Neuronal stem cell (in vitro differentiated cells): ENCODE results near the gene ADCY2.
A peak's percentile ranks its signal among the peaks of the same experiment; 100 is the strongest.

Experiments
- DNase-seq: peaks from one replicate; pipeline ENCODE4 v3.0.0-alpha.2; 2013; ENCODE audit warnings: low spot score
- H2AFZ ChIP-seq: one replicate; pipeline ENCODE4 v1.6.1; 2013; ENCODE audit warnings: mild to moderate bottlenecking, low read length, inconsistent platforms
- H2AK5ac ChIP-seq: 2 replicates; pipeline ENCODE4 v1.6.1; 2013; ENCODE audit warnings: low read depth, mild to moderate bottlenecking, inconsistent platforms, low read length, moderate library complexity, mixed read lengths
- H2BK120ac ChIP-seq: 2 replicates; pipeline ENCODE4 v1.6.1; 2013; ENCODE audit warnings: low read depth, mild to moderate bottlenecking, inconsistent platforms, low read length, moderate library complexity, mixed read lengths
- H2BK12ac ChIP-seq: one replicate; pipeline ENCODE4 v1.6.1; 2013; ENCODE audit warnings: low read length, inconsistent platforms
- H2BK15ac ChIP-seq: 2 replicates; pipeline ENCODE4 v1.6.1; 2013; ENCODE audit warnings: mild to moderate bottlenecking, low read length, inconsistent platforms, mixed read lengths
- H2BK5ac ChIP-seq: one replicate; pipeline ENCODE4 v1.6.1; 2013; ENCODE audit warnings: inconsistent platforms, mild to moderate bottlenecking, low read length, moderate library complexity
- H3K14ac ChIP-seq: one replicate; pipeline ENCODE4 v1.6.1; 2013; ENCODE audit warnings: low read length, inconsistent platforms
- H3K18ac ChIP-seq: 2 replicates; pipeline ENCODE4 v1.6.1; 2013; ENCODE audit warnings: low read length, inconsistent platforms
- H3K23ac ChIP-seq: 2 replicates; pipeline ENCODE4 v1.6.1; 2013; ENCODE audit warnings: low read depth, mild to moderate bottlenecking, mixed read lengths, low read length, inconsistent platforms; ENCODE audit not compliant: poor library complexity
- H3K27ac ChIP-seq: replicated peaks from 3 replicates; pipeline ENCODE4 v1.5.1; 2013; ENCODE audit warnings: low read length, inconsistent platforms
- H3K27me3 ChIP-seq, 3 experiments: 2 replicates each; pipeline ENCODE4 v1.6.1; 2013; ENCODE audit warnings: low read length in 3 of 3, mild to moderate bottlenecking in 2 of 3, inconsistent platforms in 1 of 3, low read depth in 1 of 3, mixed read lengths in 1 of 3, moderate library complexity in 1 of 3; ENCODE audit not compliant: control insufficient read depth in 3 of 3, insufficient read depth in 3 of 3
- H3K36me3 ChIP-seq, 2 donors: replicated peaks in 1 of 2; 2 replicates each; pipeline ENCODE4 v1.6.1; 2013; ENCODE audit warnings: low read length in 2 of 2; ENCODE audit not compliant: control insufficient read depth in 2 of 2, insufficient read depth in 2 of 2
- H3K4ac ChIP-seq: 2 replicates; pipeline ENCODE4 v1.6.1; 2013; ENCODE audit warnings: inconsistent platforms, mild to moderate bottlenecking, low read length, moderate library complexity
- H3K4me1 ChIP-seq, 2 donors: 1 replicate in 1 of 2; 2 replicates in 1 of 2; pipeline ENCODE4 v1.6.1; 2013; ENCODE audit warnings: low read length in 2 of 2, low read depth in 1 of 2; ENCODE audit not compliant: control insufficient read depth in 2 of 2, insufficient read depth in 1 of 2
- H3K4me2 ChIP-seq: one replicate; pipeline ENCODE4 v1.6.1; 2013; ENCODE audit warnings: mild to moderate bottlenecking, low read length, inconsistent platforms; ENCODE audit not compliant: insufficient read depth, poor library complexity, severe bottlenecking
- H3K4me3 ChIP-seq, 2 donors: 2 replicates each; pipeline ENCODE4 v1.5.1; 2013; ENCODE audit warnings: low read length in 2 of 2, mild to moderate bottlenecking in 2 of 2, inconsistent platforms in 1 of 2, moderate library complexity in 1 of 2
- H3K79me1 ChIP-seq: one replicate; pipeline ENCODE4 v1.6.1; 2013; ENCODE audit warnings: low read depth, mild to moderate bottlenecking, inconsistent platforms, low read length, moderate library complexity
- H3K9ac ChIP-seq: one replicate; pipeline ENCODE4 v1.6.1; 2013; ENCODE audit warnings: mild to moderate bottlenecking, low read depth, low read length, inconsistent platforms; ENCODE audit not compliant: poor library complexity
- H3K9me3 ChIP-seq, 2 donors: replicated peaks in 1 of 2; 2 replicates each; pipeline versions ENCODE3 to v1.6.1; 2013; ENCODE audit warnings: low read length in 2 of 2, mild to moderate bottlenecking in 2 of 2, inconsistent platforms in 1 of 2, low read depth in 1 of 2, mixed read lengths in 1 of 2, moderate library complexity in 1 of 2; ENCODE audit not compliant: control insufficient read depth in 2 of 2, insufficient read depth in 1 of 2
- H4K8ac ChIP-seq: one replicate; pipeline ENCODE4 v1.6.1; 2013; ENCODE audit warnings: low read depth, mild to moderate bottlenecking, inconsistent platforms, low read length, moderate library complexity
- H4K91ac ChIP-seq: one replicate; pipeline ENCODE4 v1.6.1; 2013; ENCODE audit warnings: low read length, low read depth, mild to moderate bottlenecking, inconsistent platforms; ENCODE audit not compliant: poor library complexity
- WGBS, 2 donors: extraction: QIAGEN DNeasy Blood & Tissue Kit; methylation state at CpG; one replicate each; pipeline ENCODE4 v1.1.7; 2013; ENCODE audit warnings: missing lambda C conversion rate in 2 of 2, mixed read lengths in 1 of 2; ENCODE audit not compliant: insufficient read length in 2 of 2, insufficient replicate concordance in 1 of 2; ENCODE audit errors: extremely low coverage in 2 of 2; 5-methylcytosine and 5-hydroxymethylcytosine counted together

Gene ADCY2

DNA sequence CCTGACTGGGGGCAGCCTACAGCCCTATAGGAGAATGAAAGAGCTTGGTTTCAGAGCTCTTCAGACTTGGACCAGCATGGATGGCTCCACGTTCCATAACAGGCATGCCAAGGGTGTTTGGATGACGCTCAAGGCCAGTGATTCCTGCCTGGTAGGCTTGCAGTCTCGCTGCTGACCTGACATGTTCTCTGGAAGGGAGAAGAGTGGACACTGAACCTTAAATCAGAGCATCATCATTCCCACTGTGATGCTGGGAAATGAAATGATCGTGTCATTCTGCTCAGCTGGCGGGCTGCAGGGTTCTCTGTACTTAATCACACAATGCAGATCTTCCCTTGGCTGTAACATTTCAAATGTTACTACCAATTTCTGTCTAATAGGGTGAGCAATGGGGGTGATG is 398.0 kb downstream of the ADCY2 start:
- Histone ChIP-seq H3K4ac (no peak overlapping the region), H4K91ac (no peak overlapping the region), H3K14ac (no peak overlapping the region), H3K4me1 (peaks cover 17 to 19% of the 10 kb centered on the region in 2 donors), H4K8ac (no peak overlapping the region), H3K4me2 (no peak overlapping the region), H2BK15ac (no peak overlapping the region), H3K9ac (no peak overlapping the region), H3K23ac (no peak overlapping the region), H2AFZ (peak overlapping the region; percentile 19), H2AK5ac (peak overlapping the region; percentile 38), H3K4me3 (no peak overlapping the region), H3K27ac (peak overlapping the region; percentile 32), H3K9me3 (no peaks in the 10 kb centered on the region), H2BK12ac (no peak overlapping the region), H3K79me1 (no peaks in the 10 kb centered on the region), H3K18ac (peak overlapping the region; percentile 5), H3K36me3 (no peaks in the 10 kb centered on the region), H2BK5ac (no peak overlapping the region), H2BK120ac (no peak overlapping the region), H3K27me3 (no peaks in the 10 kb centered on the region)
- WGBS, 2 donors, result no CpG with 5 or more reads among the region's 5 CpGs
- no peak for DNase-seq

DNA sequence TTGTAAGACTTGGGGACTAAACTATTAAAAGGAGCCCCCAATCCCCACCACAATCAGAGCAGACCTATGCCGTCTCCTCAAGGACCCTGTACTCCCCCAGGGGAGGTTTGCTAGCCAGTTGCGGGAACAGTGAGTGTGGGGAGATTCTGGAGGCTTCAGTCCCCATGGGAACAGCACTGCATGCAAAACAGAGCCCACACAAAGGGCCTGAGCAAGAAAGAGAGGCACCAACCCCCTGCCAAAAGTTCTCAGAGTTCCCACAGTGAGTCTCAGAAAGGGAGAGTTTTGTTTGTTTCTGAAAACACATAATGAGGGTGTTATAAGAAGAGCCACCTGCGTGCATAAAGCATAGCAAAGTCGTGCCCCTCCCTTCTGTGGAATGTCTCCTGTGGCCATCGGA is 398.4 kb downstream of the ADCY2 start:
- no peak overlapping the region for H3K14ac ChIP-seq
- WGBS, 2 donors, result no CpG with 5 or more reads among the region's 5 CpGs
- H3K4me3 ChIP-seq, result no peak overlapping the region
- H4K91ac ChIP-seq, result no peak overlapping the region
- H2AK5ac ChIP-seq, result no peak overlapping the region
- DNase-seq, result no peak
- H3K4ac ChIP-seq, result no peak overlapping the region
- H3K27me3 ChIP-seq, result no peaks in the 10 kb centered on the region
- H2BK12ac ChIP-seq, result no peak overlapping the region
- no peak overlapping the region for H3K23ac ChIP-seq
- no peak overlapping the region for H2BK120ac ChIP-seq
- peak overlapping the region; percentile 19 for H2AFZ ChIP-seq
- H3K18ac ChIP-seq, result no peak overlapping the region
- H3K9me3 ChIP-seq, result no peaks in the 10 kb centered on the region
- no peak overlapping the region for H3K4me2 ChIP-seq
- no peak overlapping the region for H2BK5ac ChIP-seq
- H4K8ac ChIP-seq, result no peak overlapping the region
- H3K79me1 ChIP-seq, result no peaks in the 10 kb centered on the region
- peaks cover 17 to 19% of the 10 kb centered on the region in 2 donors for H3K4me1 ChIP-seq
- no peaks in the 10 kb centered on the region for H3K36me3 ChIP-seq
- H3K9ac ChIP-seq, result no peak overlapping the region
- H3K27ac ChIP-seq, result peak overlapping the region; percentile 38
- no peak overlapping the region for H2BK15ac ChIP-seq

GRCh38 chr5:7794823-7795222 is 398.9 kb downstream of the ADCY2 start:
- H2BK12ac ChIP-seq, result no peak overlapping the region
- no peak overlapping the region for H2BK15ac ChIP-seq
- H4K91ac ChIP-seq, result no peak overlapping the region
- H2AK5ac ChIP-seq, result no peak overlapping the region
- no peaks in the 10 kb centered on the region for H3K79me1 ChIP-seq
- H3K27me3 ChIP-seq, result no peaks in the 10 kb centered on the region
- peak overlapping the region; percentile 38 for H3K27ac ChIP-seq
- H3K36me3 ChIP-seq, result no peaks in the 10 kb centered on the region
- H4K8ac ChIP-seq, result no peak overlapping the region
- no peak overlapping the region for H3K23ac ChIP-seq
- H3K9ac ChIP-seq, result no peak overlapping the region
- H2BK120ac ChIP-seq, result no peak overlapping the region
- no peak overlapping the region for H3K4me2 ChIP-seq
- DNase-seq, result no peak
- H3K18ac ChIP-seq, result peak overlapping the region; percentile 0
- H3K9me3 ChIP-seq, result no peaks in the 10 kb centered on the region
- H3K14ac ChIP-seq, result no peak overlapping the region
- H3K4me1 ChIP-seq, result peaks cover 17 to 19% of the 10 kb centered on the region in 2 donors
- H3K4me3 ChIP-seq, result no peak overlapping the region
- no CpG with 5 or more reads among the region's 1 CpG for WGBS, 2 donors
- H2BK5ac ChIP-seq, result no peak overlapping the region
- no peak overlapping the region for H3K4ac ChIP-seq
- no peak overlapping the region for H2AFZ ChIP-seq

DNA sequence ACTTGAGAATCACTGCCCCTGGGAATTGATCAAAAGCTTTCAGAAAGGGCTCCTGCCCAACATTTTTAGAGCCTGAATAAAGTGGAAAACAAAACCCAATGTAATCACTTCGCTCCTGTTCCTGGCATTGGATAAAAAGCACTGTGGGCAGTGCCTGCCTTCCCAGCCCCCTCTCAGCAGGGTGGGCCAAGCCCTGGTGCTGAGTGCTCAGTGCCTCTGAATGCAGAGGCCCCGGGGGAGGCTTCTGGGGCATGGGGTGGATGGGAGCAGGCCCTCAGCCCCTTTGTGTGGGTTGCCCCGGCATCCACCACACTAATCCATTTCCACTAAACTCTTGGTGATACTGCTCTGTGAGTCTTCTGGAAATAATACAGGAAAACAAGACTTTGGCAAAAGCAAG is 399.4 kb downstream of the ADCY2 start:
- no peaks in the 10 kb centered on the region for H3K9me3 ChIP-seq
- DNase-seq, result no peak
- no peaks in the 10 kb centered on the region for H3K27me3 ChIP-seq
- no peak overlapping the region for H3K23ac ChIP-seq
- no peak overlapping the region for H3K4me2 ChIP-seq
- no peaks in the 10 kb centered on the region for H3K36me3 ChIP-seq
- H2AFZ ChIP-seq, result no peak overlapping the region
- H3K4me1 ChIP-seq, result peaks cover 17 to 19% of the 10 kb centered on the region in 2 donors
- H4K91ac ChIP-seq, result no peak overlapping the region
- no peak overlapping the region for H3K14ac ChIP-seq
- no peak overlapping the region for H3K4me3 ChIP-seq
- no peak overlapping the region for H2BK15ac ChIP-seq
- no peak overlapping the region for H2AK5ac ChIP-seq
- no peak overlapping the region for H3K4ac ChIP-seq
- no peak overlapping the region for H4K8ac ChIP-seq
- H3K79me1 ChIP-seq, result no peaks in the 10 kb centered on the region
- H3K9ac ChIP-seq, result no peak overlapping the region
- peak overlapping the region; percentile 5 for H3K18ac ChIP-seq
- no peak overlapping the region for H2BK120ac ChIP-seq
- H2BK5ac ChIP-seq, result no peak overlapping the region
- H3K27ac ChIP-seq, result no peak overlapping the region
- no CpG with 5 or more reads among the region's 3 CpGs for WGBS, 2 donors
- no peak overlapping the region for H2BK12ac ChIP-seq
